ENCODE results near the gene C16orf92.

Gene C16orf92, protein sequence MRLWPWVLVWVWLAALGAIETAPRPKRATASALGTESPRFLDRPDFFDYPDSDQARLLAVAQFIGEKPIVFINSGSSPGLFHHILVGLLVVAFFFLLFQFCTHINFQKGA

DNA sequence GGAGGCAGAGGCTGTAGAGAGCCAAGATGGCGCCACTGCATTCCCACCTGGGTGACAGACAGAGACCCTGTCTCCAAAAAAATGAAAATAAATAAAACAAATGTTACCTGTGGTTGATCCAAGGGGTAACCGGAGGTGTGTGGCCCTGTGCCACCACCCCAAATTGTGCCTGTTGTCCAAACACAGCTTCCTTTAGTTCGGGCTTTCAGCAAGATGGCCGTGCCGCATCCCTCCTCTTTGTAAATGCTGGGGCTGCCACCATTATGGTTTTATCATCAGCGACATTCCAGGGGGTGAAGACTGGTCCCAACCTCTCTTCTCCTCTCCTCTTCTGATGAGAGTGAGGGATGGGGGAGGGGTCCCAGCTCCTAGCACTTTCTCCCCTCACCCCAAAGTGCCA is at the start of gene C16orf92:
TSS of gene C16orf92 (plus strand) at position 312 of the 400 bp plus-strand sequence. CDS start 143 bp downstream, outside the sequence.
- DNase-seq = no peak

DNA sequence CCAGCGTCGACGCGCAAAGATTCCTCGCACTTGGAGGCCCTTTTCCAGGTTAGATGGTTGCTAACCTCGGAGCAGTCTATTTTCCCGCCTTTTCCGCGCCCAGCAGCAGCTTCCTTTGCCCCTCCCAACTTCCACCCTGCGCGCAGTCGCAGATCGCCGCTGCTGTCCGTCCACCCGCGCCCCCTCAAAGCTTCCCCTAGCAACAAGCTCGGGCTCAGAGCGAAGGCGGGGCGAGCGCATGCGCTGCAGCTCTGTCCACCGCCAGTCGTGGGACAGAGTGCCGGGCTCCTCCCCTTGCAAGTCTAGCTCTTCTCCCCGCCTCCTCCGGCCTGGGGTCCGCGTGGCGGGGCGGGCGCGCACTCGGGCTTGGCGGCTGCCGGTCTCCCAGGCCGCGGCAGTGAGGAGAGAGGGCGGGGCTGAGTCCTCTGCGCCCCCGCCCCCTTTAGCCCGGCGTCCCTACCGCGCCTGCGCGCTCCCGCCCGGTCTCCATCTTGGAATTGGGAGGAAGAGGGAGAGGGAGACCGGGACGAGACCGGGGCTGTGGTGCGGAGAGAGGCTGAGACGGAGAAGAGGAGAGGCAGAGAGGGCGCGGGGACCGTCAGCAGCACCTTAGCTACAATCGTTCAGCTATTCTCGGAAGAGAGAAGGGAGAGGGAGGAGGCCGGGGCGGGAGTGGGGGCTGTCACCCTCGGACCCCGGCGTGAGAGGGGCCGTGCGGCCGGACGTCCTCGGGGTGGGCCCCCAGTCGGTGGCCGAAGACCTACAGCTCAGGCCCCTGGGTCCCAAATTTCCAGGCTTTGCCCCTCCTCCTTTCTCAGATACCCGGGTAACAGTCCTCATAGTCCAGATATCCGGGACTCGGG is 49.4 kb upstream of the C16orf92 start, which contains the start of gene TAOK2:
TSS of gene TAOK2 (plus strand) at position 485 of the 863 bp plus-strand sequence. CDS start 3,905 bp downstream, outside the sequence.
- peak; percentile 97 to 99 for DNase-seq

DNA sequence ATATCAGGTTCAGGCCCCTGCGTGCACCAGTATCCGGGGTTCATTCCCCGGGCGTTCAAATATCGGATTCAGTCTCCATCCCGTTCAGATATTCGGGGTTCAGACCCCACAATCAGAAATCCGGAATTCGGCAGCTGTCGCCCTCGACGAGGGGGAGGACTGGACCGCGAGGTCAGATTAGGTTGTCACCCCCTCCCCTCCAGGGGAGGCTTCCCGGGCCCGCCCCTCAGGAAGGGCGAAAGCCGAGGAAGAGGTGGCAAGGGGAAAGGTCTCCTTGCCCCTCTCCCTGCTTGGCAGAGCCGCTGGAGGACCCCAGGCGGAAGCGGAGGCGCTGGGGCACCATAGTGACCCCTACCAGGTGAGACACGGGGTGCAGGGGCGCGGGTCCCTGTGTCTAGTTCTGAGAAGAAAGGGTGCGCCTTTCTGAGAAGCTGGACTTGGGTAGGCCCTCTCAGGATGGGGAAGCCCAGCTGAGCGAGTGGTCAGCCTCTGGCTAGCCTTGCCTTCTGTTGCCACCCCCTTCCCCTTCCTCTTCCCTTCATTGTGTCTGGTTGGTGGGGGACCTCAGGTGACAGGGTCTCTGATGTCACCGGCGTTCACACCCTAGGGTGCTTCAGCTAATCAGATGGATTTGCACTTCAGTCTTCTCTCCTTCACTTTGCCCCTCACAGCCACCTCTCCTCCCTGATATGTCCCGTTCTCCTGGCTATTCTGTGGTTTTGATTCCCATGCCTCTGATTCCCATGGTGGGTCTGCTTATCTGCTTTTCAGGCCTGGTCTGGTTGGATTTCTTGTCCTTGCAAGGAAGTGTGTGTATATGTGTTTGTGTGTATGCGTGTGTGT is 48.5 kb upstream of the C16orf92 start:
- peak in 1 of 2 experiments; percentile 40 for DNase-seq

DNA sequence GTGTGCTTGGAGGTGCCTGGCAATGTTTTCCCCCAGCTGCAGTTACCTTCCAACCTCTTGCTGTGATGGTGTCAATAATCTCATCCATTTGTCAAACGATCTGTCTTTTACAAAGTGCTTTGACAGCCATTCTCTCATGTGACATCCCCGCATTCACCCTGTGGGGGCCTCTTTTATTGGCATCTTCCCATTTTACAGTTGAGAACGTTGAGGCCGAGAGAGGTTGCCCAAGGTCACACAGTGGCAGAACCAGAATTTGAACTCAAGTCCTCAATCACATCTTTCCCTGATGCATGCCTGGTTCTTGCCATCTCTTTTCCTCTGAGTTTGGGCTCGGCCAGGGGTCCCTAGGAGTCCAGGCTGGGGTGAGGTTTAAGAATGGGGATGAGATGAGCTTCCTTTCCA is 47.9 kb upstream of the C16orf92 start:
- DNase-seq = no peak

DNA sequence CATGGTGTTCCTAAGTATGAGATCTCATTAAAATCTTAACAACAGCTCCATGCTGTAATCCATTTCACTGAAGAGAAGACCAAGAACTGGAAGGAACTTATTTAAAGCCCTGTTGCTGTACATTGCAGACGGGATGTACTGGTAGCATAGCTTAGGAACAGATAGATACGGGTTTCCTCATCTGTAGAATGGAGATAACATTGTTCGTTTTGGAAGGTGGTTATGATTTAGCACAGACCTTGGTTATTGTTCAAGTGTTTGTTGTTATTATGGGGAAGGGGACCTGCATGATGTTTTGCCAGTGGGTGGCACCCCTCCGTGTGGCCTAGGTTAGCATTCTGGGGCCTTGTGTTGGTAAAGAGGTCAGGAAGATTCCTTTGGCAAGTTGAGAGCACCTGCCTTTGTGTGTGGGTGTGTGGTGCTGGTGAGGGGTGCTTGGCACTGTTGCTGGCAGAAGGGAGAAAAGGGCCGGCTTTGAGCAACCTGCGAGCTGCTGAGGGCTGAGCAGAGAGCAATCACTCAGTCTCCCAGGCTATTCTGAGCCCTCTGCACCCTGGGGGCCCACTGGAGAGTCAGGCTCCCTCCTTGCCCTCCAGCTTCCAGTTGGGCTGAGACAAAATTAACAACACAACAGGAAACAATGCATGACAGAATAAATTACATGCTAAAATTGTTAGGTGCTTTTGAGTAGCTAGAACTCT is 47.0 kb upstream of the C16orf92 start:
- DNase-seq = no peak

DNA sequence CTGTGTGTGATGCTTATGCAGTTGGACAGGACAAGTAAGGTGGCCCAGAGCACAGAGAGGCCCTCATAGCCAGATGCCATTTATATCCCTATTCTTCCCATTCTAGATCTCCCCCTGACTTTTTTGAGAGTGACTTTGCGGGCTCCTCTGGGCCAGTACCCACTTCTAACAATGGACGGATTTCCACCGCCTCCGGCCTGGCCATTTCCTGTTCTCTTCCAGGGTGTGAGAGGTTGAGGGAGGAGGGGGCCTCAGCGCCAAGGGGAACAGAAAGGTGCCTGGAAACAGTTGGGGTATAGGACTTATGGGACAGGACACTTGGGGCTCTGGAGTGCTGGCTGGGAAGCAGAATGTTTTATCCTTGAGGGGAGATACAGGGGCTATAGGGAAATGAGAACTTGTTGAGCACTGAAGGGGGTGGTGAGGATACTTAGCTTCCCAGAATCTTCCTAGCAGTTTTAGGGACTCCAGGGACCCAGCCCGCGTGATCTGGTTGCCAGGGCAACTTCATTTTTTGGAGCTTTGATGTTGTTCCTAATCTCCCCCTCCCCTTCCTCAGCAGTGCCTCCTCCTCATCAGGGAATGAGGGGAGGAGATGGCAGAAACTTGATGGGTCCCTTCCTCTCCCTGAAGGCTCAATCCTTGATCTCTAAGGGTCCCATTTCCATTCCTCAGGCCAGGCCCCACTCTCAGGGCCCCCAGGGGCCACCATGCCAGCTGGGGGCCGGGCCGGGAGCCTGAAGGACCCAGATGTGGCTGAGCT is 45.8 kb upstream of the C16orf92 start:
- DNase-seq = no peak

DNA sequence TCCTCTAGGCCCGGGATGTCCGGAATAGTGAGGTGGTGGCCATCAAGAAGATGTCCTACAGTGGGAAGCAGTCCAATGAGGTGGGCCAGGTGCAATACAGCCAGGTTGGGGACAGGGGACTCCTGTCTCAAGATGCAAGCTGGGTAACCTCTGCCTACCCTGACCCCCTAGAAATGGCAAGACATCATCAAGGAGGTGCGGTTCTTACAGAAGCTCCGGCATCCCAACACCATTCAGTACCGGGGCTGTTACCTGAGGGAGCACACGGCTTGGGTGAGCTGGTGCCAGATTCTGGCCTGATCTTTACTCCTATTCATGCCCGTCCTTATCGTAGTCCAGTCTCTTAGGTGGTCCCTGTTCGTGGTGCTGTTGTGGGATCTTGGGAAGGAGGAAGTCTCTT is 44.9 kb upstream of the C16orf92 start:
- no peak for DNase-seq

DNA sequence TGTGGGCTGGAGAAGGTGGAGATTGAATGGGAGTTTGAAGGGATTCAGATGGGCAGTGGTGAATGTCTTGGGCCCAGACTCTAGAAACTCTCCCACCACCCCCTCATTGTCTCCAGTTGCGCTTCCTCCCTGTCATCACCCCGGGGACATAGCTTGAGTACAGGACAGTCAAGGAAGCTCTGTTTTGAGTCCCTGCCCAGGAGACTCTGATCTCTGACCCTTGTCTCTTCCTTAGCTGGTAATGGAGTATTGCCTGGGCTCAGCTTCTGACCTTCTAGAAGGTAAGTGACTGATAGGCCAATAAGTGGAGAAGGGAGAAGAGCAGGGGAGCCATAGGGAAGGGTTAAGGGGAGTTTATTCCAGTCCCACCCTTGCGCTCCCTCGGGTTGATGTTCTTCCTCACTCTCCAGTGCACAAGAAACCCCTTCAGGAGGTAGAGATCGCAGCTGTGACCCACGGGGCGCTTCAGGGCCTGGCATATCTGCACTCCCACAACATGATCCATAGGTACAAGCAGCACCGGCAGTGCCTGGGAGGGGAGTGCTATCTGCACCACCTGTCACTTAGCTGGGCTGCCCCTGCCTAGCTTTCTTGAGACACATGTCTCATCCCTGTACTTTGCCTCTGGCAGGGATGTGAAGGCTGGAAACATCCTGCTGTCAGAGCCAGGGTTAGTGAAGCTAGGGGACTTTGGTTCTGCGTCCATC is 44.3 kb upstream of the C16orf92 start:
- DNase-seq = no peak

DNA sequence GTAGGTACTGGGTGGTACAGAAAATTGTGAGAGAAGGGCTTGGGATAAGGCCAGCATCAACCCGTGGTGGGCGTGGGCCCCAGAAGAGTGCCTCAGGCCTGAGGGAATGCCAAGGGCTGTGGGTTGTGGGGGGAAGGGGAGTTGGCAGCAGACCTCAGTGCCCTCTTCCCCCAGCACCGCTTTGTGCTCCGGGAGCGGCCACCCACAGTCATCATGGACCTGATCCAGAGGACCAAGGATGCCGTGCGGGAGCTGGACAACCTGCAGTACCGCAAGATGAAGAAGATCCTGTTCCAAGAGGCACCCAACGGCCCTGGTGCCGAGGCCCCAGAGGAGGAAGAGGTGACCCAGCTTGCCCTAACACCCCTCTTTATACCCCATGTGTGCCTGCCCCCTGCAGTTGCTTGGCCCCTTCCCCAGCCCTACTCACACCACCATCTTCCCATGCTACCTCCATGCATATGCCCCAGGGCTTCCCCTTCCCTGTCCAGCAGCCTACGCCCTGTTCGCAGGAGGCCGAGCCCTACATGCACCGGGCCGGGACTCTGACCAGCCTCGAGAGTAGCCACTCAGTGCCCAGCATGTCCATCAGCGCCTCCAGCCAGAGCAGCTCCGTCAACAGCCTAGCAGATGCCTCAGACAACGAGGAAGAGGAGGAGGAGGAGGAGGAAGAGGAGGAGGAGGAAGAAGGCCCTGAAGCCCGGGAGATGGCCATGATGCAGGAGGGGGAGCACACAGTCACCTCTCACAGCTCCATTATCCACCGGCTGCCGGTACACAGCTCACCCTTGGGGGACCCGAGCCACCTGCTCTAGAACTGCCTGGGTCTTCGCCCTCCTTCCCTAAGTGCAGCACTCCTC is 40.2 kb upstream of the C16orf92 start:
- no peak for DNase-seq

DNA sequence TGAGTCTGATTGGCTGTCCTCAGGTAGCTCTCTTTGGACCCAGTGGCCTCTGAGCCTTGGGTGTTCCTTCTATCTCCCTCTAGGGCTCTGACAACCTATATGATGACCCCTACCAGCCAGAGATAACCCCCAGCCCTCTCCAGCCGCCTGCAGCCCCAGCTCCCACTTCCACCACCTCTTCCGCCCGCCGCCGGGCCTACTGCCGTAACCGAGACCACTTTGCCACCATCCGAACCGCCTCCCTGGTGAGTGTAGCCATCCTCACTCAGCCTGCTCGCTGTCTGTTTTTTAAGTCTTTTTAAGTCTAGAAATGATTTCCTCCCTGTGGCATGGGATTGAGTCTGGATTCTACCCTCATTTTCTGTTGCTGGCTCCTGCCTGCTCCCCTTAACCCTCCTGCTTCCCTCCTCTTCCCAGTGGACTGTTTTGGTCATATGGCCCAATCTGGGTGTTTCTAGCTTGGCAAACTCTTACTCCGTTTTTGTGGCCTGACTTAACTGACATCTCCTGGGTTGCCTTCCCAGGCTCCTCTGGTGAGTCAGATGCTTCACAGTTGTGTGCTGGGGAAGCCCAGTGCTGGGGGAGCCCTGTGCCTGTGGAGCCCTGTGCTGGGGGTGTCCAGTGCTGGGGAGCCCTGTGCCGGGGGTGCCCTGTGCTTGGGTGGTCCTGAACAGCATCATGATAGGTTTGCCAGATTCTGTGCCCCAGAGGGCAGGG is 39.4 kb upstream of the C16orf92 start:
- no peak for DNase-seq

DNA sequence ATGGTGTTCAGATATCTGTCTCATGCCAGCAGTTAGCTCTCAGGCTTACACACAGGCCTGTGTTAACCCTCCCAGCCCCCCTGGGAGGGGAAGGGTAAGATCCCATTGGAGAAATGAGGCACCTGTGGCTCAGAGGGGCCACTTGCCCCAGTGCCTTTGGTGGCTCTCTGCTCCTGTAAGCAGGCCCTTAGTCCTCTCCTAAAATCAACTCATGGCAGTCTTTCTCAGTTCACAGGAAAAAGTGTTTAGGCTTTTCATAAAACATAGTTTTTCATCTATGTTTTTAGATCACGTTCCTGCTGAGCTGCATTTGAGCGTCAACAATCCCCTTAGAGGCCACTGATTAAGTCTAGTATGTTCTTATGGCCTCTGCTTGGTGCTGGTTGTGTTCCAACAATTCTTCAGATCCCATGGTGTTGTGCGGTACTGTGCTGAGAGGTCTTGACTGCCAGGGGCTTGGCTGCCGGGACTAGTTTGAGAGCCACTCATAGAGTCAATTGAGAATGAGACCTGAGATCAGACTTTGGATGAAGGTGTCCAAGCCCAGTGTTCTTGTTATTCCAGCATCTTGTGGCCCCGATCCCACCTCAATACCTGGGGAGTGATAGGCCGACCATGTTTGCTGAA is 38.7 kb upstream of the C16orf92 start:
- no peak for DNase-seq

DNA sequence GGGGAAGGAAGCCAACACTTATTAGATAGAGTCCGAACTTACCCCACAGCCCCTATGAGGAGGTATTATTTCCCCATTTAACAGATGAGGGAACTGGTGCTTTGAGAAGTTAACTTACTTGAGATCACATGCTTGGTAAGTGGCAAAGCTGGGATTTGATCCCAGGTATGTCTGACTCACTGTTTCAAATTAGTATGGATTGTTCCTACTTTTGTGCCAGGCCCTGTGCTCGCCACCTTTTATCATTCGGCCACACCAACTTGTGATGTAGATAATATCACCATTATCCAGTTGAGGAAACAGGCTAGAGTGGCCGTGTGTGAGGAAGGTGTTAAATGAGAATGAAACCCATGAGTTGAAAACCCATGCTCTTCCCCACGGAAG is 38.2 kb upstream of the C16orf92 start:
- no peak for DNase-seq

DNA sequence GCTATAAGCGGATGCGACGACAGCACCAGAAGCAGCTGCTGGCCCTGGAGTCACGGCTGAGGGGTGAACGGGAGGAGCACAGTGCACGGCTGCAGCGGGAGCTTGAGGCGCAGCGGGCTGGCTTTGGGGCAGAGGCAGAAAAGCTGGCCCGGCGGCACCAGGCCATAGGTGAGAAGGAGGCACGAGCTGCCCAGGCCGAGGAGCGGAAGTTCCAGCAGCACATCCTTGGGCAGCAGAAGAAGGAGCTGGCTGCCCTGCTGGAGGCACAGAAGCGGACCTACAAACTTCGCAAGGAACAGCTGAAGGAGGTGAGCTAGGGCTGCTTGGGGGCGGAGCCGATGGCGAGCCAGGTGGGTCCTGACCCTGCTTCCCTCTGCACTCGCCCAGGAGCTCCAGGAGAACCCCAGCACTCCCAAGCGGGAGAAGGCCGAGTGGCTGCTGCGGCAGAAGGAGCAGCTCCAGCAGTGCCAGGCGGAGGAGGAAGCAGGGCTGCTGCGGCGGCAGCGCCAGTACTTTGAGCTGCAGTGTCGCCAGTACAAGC is 37.7 kb upstream of the C16orf92 start:
- DNase-seq = no peak

DNA sequence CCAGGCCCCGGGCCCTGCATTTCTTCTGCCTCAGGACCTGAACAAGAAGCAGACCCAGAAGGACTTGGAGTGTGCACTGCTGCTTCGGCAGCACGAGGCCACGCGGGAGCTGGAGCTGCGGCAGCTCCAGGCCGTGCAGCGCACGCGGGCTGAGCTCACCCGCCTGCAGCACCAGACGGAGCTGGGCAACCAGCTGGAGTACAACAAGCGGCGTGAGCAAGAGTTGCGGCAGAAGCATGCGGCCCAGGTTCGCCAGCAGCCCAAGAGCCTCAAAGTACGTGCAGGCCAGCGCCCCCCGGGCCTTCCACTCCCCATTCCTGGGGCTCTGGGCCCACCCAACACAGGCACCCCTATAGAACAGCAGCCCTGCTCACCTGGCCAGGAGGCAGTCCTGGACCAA is 36.8 kb upstream of the C16orf92 start:
- no peak for DNase-seq

DNA sequence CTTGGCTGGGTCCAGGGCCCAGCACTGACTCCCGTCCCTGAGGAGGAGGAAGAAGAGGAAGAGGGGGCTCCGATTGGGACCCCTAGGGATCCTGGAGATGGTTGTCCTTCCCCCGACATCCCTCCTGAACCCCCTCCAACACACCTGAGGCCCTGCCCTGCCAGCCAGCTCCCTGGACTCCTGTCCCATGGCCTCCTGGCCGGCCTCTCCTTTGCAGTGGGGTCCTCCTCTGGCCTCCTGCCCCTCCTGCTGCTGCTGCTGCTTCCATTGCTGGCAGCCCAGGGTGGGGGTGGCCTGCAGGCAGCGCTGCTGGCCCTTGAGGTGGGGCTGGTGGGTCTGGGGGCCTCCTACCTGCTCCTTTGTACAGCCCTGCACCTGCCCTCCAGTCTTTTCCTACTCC is 36.1 kb upstream of the C16orf92 start:
- no peak for DNase-seq

DNA sequence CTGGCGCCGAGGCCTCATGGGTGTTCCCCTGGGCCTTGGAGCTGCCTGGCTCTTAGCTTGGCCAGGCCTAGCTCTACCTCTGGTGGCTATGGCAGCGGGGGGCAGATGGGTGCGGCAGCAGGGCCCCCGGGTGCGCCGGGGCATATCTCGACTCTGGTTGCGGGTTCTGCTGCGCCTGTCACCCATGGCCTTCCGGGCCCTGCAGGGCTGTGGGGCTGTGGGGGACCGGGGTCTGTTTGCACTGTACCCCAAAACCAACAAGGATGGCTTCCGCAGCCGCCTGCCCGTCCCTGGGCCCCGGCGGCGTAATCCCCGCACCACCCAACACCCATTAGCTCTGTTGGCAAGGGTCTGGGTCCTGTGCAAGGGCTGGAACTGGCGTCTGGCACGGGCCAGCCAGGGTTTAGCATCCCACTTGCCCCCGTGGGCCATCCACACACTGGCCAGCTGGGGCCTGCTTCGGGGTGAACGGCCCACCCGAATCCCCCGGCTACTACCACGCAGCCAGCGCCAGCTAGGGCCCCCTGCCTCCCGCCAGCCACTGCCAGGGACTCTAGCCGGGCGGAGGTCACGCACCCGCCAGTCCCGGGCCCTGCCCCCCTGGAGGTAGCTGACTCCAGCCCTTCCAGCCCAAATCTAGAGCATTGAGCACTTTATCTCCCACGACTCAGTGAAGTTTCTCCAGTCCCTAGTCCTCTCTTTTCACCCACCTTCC is 35.5 kb upstream of the C16orf92 start:
- no peak for DNase-seq

DNA sequence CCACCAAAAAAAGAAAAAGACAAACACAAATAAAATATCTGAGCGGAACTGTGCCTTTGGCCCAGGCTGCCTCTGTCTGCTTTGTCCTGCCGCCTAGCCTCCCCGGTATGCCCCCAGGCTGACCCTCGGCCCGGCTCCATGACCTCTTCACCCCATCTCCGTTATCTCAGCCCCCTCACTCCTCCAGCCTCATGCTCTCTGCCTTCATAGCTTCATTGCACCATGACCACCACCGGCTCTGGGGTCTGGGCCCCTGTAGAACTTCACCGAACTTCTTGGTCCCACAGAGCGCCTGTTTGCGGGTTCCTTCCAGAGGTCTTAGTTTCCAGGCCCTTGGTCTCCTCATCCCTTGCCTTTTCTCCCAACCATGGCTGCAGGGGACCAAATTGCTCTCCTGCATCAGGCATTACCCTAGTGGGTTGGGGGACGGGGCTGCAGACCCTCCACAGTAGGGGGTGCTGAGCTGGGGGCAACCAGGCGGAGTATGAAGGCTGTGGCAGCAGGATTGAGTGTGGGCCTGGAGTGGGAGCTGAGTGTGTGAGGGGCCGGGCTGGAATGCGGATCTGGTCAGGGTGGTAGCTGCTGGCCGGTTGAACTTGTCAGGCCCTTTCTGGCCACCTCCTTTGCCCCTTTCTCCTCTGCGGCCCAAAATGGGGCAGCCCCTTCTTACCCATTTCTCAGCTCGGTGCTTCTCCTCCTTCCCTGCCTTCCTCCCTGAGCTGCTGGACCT is 34.5 kb upstream of the C16orf92 start:
- DNase-seq = no peak

Measured in activated T-cell treated with anti-CD3 and anti-CD28 coated beads, Interleukin-2, amount 50 U/mL, for 48 hours (primary cell).